Breast epithelium (tissue), 4 donors: ENCODE results near the gene CYP2W1. TPM values are rescaled to one million over a fixed set of nuclear protein-coding genes. Genes with fewer than 3 reads are reported as not detected.

Experiments used
- DNase-seq, 2 donors: peaks; one replicate each; pipeline ENCODE4 v3.0.0-alpha.2; 2019; ENCODE audit warnings: low spot score in 2 of 2
- H3K27ac ChIP-seq, 2 donors: fragments of 200-600 bp; sonication (generic) in 1 of 2; one replicate each; pipeline ENCODE4 v1.5.1; 2016 to 2019; ENCODE audit warnings: mild to moderate bottlenecking in 1 of 2
- H3K27me3 ChIP-seq, 2 donors: fragments of 200-600 bp; sonication (generic) in 1 of 2; one replicate each; pipeline versions ENCODE4 v1.5.1 to v1.6.0; 2017 to 2019; ENCODE audit warnings: control low read depth in 1 of 2, mild to moderate bottlenecking in 1 of 2
- H3K36me3 ChIP-seq: fragments of 200-600 bp; one replicate; pipeline ENCODE4 v1.5.1; 2019
- H3K4me1 ChIP-seq, 2 donors: fragments of 200-600 bp; sonication (generic); one replicate each; pipeline ENCODE4 v1.5.1; 2016 to 2019; ENCODE audit warnings: control low read depth in 1 of 2
- H3K4me3 ChIP-seq, 3 donors: fragments of 200-600 bp; sonication (generic); 1 replicate in 2 of 3; 2 replicates in 1 of 3; pipeline ENCODE4 v1.5.1; 2016 to 2019; ENCODE audit warnings: mild to moderate bottlenecking in 3 of 3, moderate library complexity in 2 of 3
- H3K9me3 ChIP-seq, 2 donors: fragments of 200-600 bp; sonication (generic) in 1 of 2; one replicate each; pipeline ENCODE4 v1.5.1; 2016 to 2019; ENCODE audit warnings: control low read depth in 1 of 2
- CTCF ChIP-seq, 3 donors: fragments of 450-650 bp; IDR thresholded peaks; one replicate each; pipeline ENCODE4 v1.5.1; 2016 to 2017; ENCODE audit warnings: antibody characterized with exemption in 3 of 3, mild to moderate bottlenecking in 3 of 3, moderate library complexity in 3 of 3
- POLR2A ChIP-seq: fragments of 450-650 bp; IDR thresholded peaks from one replicate; pipeline ENCODE4 v1.6.1; 2016; ENCODE audit warnings: antibody characterized with exemption, mild to moderate bottlenecking, moderate library complexity
- POLR2AphosphoS5 ChIP-seq, 3 donors: sonication (generic); formaldehyde crosslinking; IDR thresholded peaks; one replicate each; pipeline ENCODE4 v1.6.1; 2017; ENCODE audit warnings: antibody characterized with exemption in 3 of 3
- intact Hi-C: fragments of 100-400 bp; cut with DNase I; formaldehyde crosslinking; loops from one replicate; pipeline ENCODE4 v1.15.1; 2023; ENCODE audit warnings: low total_unique reads
- total RNA-seq, 3 donors: library from RNA; depleted of rRNA; stranded (reverse); fragments of >200 nt; gene quantifications; one replicate each; pipeline ENCODE4 v1.1.0, GENCODE V29; 2016

Gene CYP2W1
- total RNA-seq: not detected

- Histone ChIP-seq H3K27ac (no peak within 1 kb of the TSS), H3K27me3 (peaks cover 7 to 52% of the 10 kb centered on the region in 2 donors), H3K36me3 (no peaks in the 10 kb centered on the region), H3K4me1 (no peaks in the 10 kb centered on the region), H3K4me3 (no peak within 1 kb of the TSS), H3K9me3 (no peaks in the 10 kb centered on the region)
- intact Hi-C loops: no loop called here
- no peak for TF ChIP-seq POLR2A
- DNase-seq: no peak
Measured at GRCh38 chr7:983004-983615, at the start of gene CYP2W1. TSS of gene CYP2W1 (plus strand) at chr7:983181. CDS start at chr7:983212, 31 bp downstream.

DNA sequence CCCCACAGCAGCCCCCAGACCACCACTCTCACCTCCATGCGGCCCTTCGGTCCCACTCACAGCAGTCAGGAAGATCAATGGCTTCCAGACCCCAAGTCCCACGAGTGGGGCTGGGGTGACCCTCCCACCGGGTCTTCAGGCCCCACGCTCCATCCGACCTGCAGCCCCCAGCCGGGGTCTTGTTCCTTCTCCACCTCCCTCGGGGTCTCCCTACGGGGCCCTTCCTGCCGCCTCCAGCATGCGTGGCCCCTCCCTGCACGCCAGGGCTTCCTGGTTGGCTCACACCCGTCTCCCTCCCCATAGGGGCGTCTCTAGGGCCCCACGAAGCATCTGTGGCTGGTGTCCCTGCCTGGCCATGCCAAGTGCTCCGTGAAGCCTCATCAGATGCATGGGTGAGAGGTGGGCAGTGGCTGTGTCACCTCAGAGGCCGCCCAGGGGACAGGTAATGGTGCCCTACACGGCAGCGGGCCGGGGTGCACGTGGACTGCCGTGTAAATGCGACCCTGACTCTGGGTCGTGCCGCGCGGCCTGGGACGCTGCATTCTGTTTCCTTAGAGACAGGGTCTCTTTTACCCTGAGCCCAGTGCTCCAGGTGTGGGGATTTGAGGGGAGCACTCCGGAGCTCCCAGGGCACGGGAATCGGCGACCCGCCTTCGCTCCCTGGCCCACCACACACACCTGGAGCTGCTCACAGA, 48.4 kb upstream of the CYP2W1 start:
- H3K4me1 ChIP-seq: no peaks in the 10 kb centered on the region
- no peaks in the 10 kb centered on the region for H3K27me3 ChIP-seq
- no peak overlapping the region for H3K4me3 ChIP-seq
- H3K36me3 ChIP-seq: no peaks in the 10 kb centered on the region
- TF ChIP-seq POLR2A: no peak
- TF ChIP-seq POLR2AphosphoS5 (IDR thresholded peaks at IDR 0.05): no peak
- TF ChIP-seq CTCF (IDR thresholded peaks at IDR 0.05): no peak
- no peak overlapping the region for H3K27ac ChIP-seq
- intact Hi-C loops: no loop called here
- no peaks in the 10 kb centered on the region for H3K9me3 ChIP-seq
- no peak for DNase-seq

GRCh38 chr7:935164-935873, 47.7 kb upstream of the CYP2W1 start:
- intact Hi-C loops: no loop called here
- no peak overlapping the region for H3K27ac ChIP-seq
- H3K4me1 ChIP-seq: no peaks in the 10 kb centered on the region
- TF ChIP-seq POLR2A (no peak), POLR2AphosphoS5 (IDR thresholded peaks at IDR 0.05) (no peak), CTCF (IDR thresholded peaks at IDR 0.05) (no peak)
- DNase-seq: no peak
- H3K4me3 ChIP-seq: no peak overlapping the region
- H3K36me3 ChIP-seq: no peaks in the 10 kb centered on the region
- no peaks in the 10 kb centered on the region for H3K9me3 ChIP-seq
- H3K27me3 ChIP-seq: no peaks in the 10 kb centered on the region

DNA sequence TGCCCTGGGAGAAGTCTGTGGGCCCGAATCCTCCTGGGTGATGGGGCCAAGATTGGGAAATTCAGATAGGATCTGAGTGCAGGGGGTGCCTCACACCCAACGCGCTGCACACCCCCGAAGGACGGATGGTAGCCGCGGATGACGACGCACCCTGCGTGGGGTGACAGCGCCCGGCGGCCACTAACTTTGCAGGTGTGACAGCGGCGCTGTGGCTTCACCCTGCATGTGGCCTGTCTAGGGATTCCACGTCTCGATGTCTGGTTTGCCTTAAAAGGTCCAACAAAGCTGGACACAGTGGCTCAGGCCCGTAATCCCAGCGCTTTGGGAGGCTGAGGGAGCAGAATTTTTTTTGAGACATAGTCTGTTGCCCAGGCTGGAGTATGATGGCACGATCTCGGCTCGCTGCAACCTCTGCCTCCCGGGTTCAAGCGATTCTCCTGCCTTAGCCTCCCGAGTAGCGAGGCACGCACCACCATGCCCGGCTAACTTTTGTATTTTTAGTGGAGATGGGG, 47.1 kb upstream of the CYP2W1 start:
- H3K36me3 ChIP-seq: no peaks in the 10 kb centered on the region
- TF ChIP-seq CTCF (IDR thresholded peaks at IDR 0.05) (no peak), POLR2AphosphoS5 (IDR thresholded peaks at IDR 0.05) (no peak), POLR2A (no peak)
- H3K4me1 ChIP-seq: no peaks in the 10 kb centered on the region
- no peak for DNase-seq
- H3K27me3 ChIP-seq: no peaks in the 10 kb centered on the region
- no peak overlapping the region for H3K4me3 ChIP-seq
- no peak overlapping the region for H3K27ac ChIP-seq
- H3K9me3 ChIP-seq: no peaks in the 10 kb centered on the region
- intact Hi-C loops: no loop called here

GRCh38 chr7:936386-937054, 46.5 kb upstream of the CYP2W1 start:
- no peak overlapping the region for H3K4me3 ChIP-seq
- no peaks in the 10 kb centered on the region for H3K36me3 ChIP-seq
- DNase-seq: no peak
- H3K27me3 ChIP-seq: no peaks in the 10 kb centered on the region
- no peak overlapping the region for H3K27ac ChIP-seq
- no peaks in the 10 kb centered on the region for H3K9me3 ChIP-seq
- intact Hi-C loops: no loop called here
- TF ChIP-seq POLR2A (no peak), POLR2AphosphoS5 (IDR thresholded peaks at IDR 0.05) (no peak), CTCF (IDR thresholded peaks at IDR 0.05) (no peak)
- no peaks in the 10 kb centered on the region for H3K4me1 ChIP-seq
